Body of pancreas (tissue), 4 donors: ENCODE data around the gene IDH2.

Source experiments
- POLR2A ChIP-seq, 3 donors: fragments of 450-650 bp; IDR thresholded peaks; one replicate each; pipeline ENCODE4 v1.6.1; 2016; ENCODE audit warnings: antibody characterized with exemption in 3 of 3, mild to moderate bottlenecking in 2 of 3
- TF ChIP-seq, protein P1 (sequence below), 7 experiments: fragments of 450-650 bp in 4 of 7; fragments of 200-600 bp in 3 of 7; sonication (generic) in 3 of 7; IDR thresholded peaks; one replicate each; pipeline ENCODE4 v1.5.1; 2016 to 2019; ENCODE audit warnings: antibody characterized with exemption in 7 of 7

DNA sequence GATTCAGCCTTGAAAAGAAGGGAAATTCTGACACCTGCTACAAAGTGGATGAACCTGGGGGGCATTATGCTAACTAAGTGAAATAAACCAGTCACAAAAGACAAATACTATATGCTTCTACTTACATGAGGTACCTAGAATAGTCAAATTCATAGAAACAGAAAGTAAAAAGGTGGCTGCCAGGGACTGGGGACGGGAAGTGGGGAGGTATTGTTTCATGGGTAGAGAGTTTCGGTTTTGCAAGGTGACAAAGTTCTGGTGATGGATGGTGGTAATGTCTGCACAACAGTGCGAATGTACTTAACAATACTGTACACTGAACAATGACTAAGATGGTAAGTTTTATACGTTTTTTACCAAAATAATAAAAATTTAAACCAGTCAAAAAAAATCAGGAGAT, 4.8 kb downstream of the IDH2 start:
- TF ChIP-seq, protein P1, sequence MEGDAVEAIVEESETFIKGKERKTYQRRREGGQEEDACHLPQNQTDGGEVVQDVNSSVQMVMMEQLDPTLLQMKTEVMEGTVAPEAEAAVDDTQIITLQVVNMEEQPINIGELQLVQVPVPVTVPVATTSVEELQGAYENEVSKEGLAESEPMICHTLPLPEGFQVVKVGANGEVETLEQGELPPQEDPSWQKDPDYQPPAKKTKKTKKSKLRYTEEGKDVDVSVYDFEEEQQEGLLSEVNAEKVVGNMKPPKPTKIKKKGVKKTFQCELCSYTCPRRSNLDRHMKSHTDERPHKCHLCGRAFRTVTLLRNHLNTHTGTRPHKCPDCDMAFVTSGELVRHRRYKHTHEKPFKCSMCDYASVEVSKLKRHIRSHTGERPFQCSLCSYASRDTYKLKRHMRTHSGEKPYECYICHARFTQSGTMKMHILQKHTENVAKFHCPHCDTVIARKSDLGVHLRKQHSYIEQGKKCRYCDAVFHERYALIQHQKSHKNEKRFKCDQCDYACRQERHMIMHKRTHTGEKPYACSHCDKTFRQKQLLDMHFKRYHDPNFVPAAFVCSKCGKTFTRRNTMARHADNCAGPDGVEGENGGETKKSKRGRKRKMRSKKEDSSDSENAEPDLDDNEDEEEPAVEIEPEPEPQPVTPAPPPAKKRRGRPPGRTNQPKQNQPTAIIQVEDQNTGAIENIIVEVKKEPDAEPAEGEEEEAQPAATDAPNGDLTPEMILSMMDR (IDR thresholded peaks at IDR 0.05): no peak
- TF ChIP-seq POLR2A (IDR thresholded peaks at IDR 0.05): no peak
